Inflammatory macrophage (primary cell): Measurements from ENCODE around the gene ASIC1.
A peak's percentile ranks its signal among the peaks of the same experiment; 100 is the strongest.

Source experiments
- DNase-seq, 2 donors: peaks; one replicate each; pipeline ENCODE4 v3.0.0-alpha.2; 2020 to 2022

Gene ASIC1

DNA sequence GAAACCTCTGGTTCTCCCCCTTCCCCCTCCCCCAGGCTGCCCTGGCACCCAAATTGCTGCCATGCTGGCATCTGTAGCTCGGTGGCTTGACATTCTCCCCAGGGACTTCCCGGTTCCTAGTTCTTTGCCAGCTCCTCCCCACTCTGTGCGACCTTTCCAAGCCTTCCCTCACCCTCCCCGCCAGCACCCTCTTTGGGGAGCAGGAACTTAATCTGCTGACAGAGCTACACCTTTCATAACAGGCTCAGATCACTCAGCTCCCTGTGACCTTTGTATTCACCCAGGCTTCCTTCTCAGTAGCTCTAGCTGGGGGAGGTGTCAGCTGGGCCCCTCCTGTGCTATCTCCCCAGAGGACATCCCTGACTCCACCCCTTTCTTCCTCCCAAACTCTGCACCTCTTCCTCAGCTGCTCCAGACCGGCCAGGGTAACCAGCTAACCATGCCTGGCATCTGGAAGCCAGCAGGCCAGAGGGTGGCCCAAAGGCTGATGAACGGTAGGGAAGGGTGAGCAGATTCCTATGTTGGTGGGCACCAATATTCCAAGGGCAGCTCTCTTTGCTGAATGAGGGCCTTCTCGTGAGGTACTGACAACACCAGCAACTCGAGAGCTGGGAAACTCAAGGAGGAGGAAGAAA, 52.8 kb downstream of the ASIC1 start:
- DNase-seq = peak; percentile 88 to 94

DNA sequence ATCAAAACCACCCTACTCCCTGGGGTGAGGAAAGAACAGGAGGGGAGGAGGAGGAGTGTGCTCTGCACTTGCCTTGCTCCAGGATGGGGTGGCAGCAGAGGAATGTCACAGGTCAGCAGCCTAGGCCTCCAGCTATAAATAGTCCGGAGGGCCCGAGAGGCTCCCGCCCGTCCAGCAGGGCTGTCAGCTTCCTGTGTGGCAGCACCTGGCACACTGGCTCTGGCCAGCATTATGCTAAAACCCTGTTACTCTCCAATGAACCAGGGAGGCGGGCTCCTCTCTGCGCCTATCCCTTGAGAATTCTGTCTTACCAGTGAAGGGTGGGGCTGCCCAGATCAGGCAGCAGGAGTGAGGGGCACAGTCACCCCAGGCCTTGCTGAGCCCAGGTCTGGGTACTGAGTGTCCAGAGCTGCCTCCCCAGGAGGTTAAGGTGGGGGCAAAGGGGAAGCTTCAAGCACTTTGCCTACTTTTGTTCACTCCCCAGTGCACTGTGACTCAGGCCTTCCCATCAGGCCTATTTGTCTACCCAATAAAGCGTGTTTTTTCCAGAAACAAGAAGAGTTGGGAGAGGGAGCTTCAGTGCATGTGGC, 53.5 kb downstream of the ASIC1 start:
- DNase-seq = peak; percentile 65 to 82

DNA sequence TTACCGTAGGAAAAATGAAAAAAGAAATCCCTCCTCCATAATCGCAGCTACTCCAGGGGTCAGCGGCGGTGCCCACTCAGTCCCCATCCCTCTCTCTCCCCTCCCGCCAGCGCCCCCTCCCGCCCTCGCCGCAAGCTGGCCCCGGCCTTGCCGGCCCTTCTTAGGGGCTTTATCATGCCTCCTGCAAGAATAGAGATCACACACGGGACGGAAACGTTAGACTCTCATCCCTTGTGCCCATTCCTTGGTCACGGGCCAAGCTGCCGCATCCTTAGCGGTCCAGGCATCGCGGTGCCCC, 53.9 kb downstream of the ASIC1 start:
- DNase-seq = no peak

DNA sequence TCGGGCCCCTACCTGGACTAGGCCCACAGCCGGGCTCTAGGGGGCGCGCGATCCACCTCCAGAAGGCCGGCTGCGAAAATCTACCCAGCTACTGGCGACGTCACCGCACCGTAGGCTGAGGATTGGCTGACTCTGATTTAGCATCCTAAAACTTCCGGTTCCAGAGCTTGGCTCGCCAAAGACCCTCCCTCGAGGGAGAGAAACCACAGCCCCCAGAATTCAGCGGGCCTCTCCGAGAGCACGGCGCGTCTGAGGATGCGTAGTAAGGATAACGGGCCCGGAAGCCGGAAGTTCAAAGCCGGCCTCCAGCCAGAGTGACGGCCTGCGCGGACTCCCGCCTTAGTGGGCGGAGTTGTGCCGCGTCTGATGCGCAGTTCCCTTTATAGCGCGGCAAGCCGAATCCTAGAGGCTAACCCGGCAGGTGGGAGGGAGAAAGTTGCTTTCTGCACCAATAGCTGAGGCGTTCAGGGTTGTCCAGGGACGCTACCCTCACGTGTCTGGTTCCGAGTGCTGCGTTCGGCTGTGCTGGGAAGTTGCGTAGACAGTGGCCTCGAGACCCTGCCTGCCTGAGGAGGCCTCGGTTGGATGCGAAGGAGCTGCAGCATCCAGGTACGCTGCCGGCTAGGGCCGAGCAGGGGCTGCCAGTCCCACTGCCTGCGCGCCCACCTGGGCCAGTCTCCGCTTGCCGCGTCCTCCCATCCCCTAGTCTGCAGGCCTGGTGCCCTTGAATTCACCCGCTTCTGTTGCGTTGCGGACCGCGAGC, 54.5 kb downstream of the ASIC1 start, which contains the start of gene COX14:
COX14 (plus strand) TSS at position 544 of the 763 bp plus-strand sequence. CDS start 7,808 bp downstream, outside the sequence.
- peak; percentile 100 for DNase-seq

DNA sequence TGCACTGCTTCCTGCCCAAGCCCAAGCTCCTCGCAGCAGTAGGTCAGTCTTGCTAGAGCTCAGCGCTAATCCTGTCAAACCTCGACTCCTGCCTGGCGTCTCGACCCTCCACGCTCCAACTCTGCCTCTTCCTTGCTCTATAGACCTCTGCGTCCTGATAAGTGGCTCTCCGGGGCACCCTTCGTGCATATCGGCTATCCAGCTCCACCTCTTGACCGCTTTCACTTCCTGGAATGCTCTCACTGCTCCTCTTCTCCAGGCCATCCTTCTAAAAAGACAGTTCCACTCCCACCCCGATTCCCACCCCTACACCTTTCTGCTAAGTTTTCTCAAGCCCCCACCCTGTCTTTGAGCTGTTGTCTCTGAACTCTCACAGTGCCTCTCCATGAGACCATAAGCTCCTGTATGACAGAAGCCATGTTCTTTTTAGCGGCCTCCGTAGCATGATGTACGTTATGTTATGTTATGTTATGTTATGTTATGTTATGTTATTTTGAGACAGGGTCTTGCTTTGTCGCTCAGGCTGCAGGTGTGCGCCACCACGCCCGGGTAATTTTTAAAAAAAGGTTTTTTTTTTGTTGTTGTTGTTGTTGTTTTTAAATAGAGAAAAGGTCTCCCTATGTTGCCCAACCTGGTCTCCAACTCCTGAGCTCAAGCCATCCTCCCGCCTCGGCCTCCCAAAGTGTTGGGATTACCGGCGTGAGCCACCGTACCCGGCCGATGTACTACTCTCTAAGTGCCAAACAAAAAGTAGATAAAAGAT, 55.2 kb downstream of the ASIC1 start:
- DNase-seq = peak; percentile 36 to 54

DNA sequence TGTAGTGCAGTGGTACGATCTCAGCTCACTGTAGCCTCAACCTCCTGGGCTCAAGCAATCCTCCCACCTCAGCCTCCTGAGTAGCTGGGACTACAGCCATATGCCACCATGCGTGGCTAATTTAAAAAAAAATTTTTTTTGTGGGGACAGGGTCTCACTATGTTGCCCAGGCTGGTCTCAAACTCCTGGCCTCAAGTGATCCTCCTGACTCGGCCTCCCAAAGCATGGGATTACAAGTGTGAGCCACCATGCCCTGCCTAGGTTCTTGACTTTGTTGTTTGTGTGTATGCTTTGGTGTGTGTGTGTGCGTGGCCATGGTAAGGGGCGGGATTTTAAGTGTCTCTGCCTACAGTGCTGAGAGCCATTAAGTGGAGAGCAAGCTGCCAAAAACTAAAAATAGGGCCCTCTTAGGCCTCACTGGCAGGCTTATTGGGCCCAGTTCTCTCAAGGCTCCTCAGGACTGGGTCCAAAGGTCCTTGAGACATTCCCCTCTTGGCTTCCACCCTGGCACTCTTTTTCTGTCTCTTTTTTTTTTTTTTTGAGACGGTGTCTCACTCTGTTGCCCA, 59.7 kb downstream of the ASIC1 start:
- DNase-seq = no peak

DNA sequence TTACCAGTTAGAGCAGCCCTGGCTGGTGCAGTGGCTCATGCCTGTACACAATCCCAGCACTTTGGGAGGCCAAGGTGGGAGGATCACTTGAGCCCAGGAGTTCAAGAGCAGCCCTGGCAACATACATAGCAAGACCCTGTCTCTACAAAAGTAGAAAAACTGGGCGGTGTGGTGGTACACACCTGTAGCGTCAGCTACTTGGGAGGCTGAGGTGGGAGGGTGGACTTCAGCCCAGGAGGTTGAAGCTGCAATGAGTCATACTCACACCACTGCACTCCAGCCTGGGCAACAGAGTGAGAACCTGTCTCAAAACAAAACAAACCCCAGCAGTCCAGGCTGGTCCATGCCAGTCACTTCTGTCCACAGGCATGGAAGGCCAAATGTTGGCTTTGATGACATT, 62.0 kb downstream of the ASIC1 start:
- no peak for DNase-seq

DNA sequence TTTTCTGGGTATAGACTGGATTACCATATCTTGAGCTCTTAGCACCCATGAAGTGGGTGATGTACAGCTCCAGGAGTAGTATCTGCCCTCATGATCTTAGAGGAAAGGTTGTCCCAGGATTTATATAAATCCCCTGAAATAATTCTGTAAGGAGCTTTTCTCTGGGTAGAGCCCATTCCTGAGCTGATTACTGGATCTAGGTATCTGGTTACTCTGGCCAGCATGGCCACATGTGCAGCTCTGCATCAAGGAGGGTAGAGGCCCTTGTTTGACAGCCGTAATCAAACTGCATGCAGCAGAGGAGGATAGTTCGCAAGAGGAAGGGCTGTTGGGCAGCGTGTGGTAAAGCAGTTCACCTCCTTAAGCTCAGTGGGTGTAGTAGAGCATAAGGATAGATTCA, 63.1 kb downstream of the ASIC1 start:
- DNase-seq = no peak

DNA sequence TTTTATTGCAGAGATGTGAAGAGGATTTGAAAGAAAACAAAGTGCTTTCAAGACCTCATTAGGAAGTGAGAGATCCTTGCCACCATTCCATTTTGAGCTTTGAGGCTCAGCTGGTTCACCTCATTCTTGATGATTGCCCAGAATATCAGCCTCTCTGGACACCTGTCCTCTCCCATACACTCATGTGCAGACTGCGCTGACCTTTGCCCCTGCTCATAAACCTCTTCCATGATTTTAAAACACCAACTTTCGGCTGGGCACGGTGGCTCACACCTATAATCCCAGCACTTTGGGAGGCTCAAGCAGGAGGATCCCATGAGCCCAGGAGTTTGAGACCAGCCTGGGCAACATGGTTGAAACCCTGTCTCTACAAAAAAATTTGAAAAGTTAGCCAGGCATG, 63.6 kb downstream of the ASIC1 start:
- DNase-seq = no peak

DNA sequence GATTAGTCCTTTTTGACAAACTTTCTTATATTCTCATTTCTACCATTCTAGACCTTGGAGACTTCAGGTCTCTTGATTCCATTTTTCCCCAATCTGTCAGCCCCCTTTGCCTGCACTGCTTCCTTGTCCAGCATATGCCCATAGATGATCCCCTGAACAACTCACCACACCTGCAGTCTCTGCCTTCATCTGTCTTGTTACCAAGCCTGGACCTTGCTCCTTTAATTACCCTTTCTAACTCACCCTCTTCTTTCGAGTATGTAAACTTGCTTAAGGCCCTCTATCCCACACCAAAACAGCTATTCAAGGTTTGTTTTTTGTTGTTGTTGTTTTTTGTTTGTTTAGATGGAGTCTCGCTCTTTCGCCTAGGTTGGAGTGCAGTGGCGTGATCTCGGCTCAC, 64.2 kb downstream of the ASIC1 start:
- DNase-seq = no peak

DNA sequence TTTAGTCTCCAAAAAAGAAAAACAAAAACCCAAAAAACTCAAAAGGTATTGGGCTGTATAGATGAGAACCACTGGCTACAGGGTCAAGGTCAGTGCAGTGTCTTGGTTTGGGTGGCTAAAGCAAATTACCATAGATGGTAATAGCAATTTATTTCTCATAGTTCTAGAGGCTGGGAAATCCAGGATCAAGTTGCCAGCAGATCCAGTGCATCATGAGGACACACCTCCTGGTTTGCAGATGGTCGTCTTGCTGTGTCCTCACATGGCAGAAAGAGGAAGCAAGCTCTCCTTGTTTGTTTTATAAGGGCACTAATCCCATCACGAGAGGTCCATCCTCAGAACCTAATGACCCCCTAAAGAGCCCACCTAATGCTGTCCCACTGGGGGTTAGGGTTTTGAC, 65.8 kb downstream of the ASIC1 start:
- no peak for DNase-seq

DNA sequence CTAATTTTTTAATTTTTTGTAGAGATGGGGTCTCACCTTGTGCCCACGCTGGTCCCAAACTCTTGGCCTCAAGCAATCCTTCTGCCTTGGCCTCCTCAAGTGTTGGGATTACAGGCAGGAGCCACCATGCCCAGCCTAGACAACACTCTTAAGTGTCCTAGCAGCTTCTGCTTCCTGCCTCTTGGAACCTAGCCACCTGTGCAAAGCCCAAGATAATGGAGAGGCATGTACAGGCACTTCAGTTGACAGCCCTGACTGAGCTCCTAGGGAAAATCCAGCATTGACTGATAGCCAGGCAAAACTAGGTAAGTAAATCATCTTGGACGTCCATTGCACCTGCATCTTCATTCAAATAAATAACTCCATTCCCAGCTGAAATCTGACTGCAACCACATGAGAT, 70.2 kb downstream of the ASIC1 start:
- no peak for DNase-seq

DNA sequence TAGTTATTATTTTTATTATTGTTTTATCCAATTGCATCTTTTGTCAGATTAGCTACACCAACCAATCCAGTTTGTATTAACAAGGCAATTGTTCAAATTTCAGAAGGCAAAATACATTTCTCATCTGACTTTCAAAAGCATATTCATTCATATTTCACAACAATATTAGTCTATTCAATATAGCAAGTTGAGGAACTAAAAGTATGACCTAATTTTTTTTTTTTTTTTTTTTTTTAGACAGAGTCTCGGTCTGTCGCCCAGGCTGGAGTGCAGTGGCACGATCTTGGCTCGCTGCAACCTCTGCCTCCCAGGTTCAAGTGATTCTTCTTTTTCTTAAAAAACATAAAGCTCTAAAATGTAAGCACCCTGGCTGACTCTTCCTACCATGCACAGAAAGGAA, 71.9 kb downstream of the ASIC1 start:
- DNase-seq = peak in 1 of 2 donors; percentile 76

DNA sequence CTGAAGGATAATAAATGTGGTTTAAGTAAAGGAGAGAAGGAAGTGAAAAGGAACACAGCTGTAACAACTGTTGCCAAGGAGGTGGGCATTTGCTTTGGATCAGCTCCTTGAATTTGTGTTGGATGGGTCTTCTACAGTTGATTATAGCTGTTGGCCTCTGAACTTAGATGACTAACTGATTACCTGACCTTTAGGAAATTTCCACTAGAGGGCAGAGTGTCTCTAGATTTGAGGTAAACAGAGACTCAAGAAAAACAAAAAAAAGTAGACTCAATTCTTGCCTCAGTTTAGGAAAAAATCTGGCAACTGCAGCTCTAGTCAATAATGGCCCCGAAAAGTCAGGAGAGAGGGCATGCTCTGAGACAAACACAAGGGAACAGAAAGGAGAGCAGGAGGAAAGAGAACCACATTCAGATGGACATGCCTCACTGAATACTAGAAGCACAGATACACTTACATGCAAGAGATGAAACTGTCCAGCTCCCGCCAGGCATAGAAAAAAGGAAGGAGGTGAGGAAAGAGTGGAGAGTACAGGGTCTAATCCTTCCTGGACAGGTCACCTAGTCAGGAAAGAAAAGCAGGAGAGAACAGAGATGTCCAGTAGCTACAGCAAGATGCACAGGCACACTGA, 75.2 kb downstream of the ASIC1 start:
- peak; percentile 35 to 40 for DNase-seq
